Activated CD4-positive, alpha-beta T cell treated with anti-CD3 and anti-CD28 coated beads, Interleukin-2, amount 50 U/mL, for 1 hour (primary cell): ENCODE data around the gene FGD5.
"Not testable (repeated sequence)": the region's sequence is repeated elsewhere in the genome, so short reads cannot be mapped to it uniquely, and the experiment has no call there.

Experiments
- DNase-seq: peaks from one replicate; pipeline ENCODE4 v3.0.0-alpha.2; 2020

FGD5 gene

DNA sequence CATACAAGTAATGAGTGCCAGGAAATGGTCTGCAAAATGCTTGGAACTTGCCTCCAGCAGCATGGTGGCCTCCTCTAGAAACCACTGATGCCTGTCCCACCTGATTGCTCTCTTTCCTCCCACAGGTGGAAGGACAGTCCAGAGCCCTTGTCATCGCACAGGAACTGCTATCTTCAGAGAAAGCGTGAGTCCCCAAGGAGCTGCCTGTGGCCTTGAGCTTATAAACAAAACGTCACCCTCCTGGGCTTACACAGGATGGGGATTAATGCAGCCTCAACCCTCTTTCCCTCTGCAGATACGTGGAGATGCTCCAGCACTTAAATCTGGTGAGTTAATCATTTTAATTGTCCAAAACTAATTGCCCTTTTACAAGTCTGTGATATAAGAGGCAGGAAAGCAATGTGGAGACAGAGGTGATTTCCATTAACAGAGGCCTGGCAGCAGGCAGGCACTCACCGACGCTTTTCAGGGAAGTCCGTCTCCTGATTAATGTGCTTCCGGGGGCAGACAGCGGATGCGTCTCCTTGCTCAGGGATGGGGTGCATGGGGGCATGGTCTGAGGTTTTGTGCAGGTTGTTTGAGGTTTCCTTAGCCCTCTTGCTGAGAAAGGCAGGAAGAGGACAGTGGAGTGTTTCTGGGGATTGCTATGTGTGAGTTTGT is 61.8 kb downstream of the FGD5 start:
- DNase-seq = no peak

DNA sequence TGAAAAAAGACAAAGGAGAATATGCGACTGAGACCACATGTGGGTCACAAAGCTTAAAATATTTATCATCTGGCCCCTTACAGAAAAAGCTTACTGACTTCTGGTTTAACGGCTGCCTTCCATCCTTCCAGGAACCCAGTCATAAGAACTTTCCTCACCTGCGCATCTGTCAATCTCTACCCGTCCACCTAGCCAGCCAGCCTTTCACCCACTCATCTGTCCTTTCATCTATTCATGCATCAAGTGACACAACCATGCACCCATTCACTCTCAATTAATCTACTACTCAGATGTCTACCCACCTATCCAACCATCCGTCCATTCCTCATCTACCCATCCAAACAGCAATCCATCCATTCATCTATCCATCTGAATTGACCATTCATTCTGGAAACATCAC is 64.5 kb downstream of the FGD5 start:
- no peak for DNase-seq

DNA sequence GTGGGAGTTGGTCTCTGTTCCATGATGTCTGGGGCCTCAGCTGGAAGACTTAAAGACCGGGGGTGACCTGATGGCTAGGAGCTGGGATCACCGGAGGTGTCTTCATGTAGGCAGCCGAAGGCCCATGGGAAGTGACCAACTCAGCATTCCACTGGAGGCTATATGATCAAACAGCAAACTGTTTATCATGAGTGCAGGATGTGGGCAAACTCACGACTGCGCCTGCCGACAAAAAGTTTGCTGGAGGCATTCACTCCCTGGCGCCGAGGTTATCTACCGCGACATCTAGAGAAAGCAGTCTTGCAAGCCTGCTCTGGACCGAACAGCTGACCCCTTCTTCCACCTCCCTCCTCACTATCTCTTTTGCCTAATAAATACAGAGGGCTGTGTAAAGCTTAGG is 65.9 kb downstream of the FGD5 start:
- no peak for DNase-seq

DNA sequence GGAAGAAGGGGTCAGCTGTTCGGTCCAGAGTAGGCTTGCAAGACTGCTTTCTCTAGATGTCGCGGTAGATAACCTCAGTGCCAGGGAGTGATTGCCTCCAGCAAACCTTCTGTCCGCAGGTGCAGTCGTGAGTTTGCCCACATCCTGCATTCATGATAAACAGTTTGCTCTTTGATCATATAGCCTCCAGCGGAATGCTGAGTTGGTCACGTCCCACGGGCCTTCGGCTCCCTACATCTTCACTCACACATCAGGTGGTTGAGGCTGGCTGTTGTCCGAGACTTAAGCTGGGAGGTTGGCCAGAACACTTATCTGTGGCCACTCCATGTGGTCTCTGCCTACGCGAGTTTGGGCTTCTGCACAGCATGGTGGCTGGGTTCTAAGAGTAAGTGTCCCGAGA is 66.5 kb downstream of the FGD5 start:
- peak; percentile 7 for DNase-seq

DNA sequence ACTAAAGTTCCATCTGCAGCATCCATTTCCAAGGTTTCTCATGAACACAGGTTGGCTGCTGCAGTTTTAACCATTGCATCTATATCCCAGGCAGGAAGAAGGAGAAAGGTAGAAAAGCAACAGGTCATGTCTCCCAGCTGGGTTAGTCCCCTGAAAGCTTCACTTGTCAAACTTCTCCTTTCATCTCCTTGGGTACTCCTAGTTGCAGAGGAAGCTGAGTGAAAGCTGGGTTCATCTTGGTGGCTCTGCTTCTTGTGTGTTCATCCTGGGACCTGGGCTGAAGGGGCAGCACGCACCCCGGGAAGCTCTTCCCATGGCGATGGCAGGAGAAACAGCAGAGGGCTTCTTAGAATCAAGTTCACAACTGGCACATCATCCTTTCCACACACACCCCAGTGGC is 67.3 kb downstream of the FGD5 start:
- no peak for DNase-seq

DNA sequence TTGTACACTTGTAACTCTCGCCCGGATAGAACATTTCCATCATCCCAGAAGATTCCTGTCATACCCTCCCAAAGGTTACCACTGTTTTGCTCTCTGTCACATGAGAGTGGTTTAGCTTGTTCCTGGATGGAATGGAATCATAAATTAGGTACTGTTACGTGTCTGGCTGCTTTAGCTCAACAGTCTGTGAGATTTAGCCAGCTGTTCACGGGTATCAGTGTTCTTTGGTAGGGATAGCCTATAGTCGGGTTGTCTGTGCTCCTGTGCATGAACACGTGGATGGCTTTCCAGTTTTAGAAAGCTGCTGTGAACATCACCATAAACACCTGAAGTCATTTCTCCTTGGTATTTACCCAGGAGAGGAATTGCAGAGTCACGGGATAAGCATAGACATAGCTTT is 70.4 kb downstream of the FGD5 start:
- DNase-seq = no peak

DNA sequence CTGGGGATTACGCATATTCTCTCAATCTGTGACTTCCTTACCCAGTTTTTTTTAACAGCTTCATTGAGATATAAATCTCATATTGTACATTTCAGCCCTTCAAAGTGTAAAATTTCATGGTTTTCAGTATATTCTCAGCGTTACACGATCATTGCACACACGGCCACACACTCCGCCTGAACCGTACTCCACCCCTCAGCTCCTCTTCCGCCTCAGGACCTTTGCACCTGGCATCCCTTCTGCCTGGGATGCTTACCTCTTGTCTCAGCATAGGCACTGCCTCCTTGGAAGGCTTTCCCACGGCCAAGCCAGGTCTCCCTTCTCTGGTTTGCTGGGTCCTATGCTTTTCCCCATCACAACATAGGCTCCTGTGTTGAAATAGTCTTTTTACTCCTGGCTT is 71.2 kb downstream of the FGD5 start:
- no peak for DNase-seq

DNA sequence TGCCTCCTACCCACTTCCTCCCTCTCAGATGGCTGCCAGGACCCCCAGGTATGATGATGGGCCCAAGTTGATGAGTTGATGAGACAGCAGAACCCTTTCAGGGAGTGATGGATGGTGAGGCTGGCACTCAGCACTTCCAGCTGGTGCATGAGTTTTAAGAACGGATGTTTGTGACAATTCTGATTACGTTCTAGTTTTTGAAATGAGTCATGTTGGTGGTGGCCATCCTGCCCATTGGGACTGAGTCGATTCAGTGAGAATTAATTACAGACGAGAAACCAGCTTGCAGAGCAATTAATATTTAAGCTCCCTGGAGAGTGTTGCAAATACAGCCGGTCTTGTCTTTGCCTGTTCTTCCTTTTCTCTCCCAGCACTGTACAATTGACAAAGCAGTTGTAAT is 71.7 kb downstream of the FGD5 start:
- DNase-seq = no peak

DNA sequence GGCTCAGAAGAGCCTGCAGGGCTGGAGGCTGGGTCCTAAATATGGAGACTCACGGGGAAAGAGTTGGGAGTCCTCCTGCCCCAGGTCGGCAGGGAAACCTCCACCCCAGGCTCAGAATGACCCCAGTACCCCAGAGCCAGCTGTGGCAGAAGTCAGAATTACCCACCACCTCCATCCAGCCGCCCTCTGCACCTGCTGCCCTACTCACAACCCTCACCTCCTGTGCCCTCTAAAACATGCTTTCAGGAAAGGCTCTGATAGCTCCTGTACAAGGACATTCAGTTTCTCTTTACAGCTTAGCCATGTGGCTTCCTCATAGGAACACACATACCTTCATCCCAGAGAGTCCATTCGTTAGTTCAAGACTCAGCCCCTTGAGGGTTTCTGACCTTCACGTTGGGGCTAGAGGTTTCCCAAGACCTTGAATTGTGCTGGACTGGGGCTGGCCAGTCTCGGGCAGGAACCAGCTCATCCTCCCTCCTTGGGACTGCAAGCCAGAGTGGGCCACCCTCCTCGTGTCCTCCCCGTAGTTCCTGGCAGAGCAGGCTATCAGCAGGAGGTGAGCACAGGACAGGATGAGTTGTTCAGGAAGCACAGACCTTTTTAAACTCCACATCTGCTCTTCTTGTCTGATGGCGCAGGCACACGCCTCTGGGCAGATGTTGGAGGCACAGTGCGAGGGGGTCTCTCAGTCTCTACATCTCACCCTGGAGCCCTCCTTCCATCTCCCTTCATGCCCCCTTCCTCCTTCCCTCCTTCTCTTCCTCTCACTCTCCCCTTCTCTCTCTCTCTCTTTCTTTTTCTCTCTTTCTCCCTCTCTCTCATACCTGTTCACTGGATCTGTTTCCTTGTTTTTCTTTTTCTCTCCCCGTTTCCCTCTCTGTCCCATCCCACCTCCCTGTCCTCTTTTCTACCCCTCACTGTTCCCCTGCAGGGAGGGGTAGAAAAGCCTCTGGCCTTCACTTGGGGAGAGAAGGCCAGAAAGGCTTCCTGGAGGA is 72.7 kb downstream of the FGD5 start:
- DNase-seq = no peak

DNA sequence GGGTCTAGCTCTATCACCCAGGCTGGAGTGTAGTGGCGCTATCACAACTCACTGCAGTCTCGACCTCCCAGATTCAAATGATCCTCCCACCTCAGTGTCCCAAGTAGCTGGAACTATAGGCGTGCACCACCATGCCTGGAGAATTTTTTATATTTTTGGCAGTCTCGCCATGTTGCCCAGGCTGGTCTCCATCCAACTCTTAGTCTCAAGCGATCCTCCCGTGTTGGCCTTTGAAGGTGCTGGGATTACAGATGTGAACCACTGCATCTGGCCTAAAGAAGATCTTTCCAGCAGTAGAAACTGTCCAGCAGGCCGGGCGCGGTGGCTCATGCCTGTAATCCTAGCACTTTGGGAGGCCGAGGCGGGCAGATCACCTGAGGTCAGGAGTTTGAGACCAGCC is 73.5 kb downstream of the FGD5 start:
- DNase-seq = no peak

DNA sequence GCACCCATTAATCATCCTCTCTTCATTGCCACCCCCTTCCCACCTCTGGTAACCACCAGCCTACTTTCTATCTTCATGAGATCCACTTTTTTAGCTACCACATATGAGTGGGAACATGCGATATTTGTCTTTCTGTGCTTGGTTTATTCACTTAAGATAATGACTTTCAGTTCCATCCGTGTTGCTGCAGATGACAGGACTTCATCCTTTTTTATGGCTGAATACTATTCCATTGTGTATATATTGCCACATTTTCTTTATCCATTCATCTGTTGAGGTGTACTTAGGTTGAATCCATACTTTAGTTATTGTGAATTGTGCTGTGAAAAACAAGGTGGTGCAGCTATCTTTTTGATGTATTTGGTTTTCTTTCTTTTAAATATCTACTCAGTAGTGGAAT is 75.3 kb downstream of the FGD5 start:
- no peak for DNase-seq

DNA sequence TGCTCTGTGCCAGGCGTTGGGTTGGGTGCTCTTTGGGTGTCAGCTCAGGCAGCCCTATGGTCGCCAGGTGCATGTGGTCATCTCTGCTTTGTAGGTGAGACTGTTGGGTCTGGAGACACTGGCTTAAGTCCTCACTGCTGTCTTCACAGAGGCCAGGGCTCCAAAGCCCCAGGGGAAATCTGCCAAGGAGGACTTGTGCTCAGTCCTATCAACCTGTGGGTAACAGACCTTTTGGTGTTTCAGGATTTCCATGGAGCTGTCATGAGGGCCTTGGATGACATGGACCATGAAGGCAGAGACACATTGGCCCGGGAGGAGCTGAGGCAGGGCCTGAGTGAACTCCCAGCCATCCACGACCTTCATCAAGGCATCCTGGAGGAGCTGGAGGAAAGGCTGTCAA is 78.5 kb downstream of the FGD5 start:
- DNase-seq = no peak

DNA sequence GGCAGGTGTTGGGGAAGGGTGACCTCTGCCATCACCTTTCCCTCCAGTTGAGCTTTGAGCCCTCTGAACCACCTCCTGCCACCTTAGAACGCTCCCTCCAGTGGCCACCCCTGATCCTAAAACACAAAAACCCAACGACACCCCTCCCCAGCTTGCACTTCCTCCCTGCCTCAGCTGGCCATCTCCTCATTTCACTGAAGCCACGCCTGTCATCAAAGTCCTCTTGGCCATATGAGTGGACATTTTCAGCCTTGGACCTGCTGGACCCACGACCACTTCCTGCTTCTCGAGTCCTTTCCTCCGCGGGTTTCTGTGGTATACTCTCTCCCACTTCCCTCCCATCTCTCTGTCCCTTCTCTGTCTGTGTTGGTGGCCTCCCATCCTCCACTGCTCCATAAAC is 80.2 kb downstream of the FGD5 start:
- no peak for DNase-seq

DNA sequence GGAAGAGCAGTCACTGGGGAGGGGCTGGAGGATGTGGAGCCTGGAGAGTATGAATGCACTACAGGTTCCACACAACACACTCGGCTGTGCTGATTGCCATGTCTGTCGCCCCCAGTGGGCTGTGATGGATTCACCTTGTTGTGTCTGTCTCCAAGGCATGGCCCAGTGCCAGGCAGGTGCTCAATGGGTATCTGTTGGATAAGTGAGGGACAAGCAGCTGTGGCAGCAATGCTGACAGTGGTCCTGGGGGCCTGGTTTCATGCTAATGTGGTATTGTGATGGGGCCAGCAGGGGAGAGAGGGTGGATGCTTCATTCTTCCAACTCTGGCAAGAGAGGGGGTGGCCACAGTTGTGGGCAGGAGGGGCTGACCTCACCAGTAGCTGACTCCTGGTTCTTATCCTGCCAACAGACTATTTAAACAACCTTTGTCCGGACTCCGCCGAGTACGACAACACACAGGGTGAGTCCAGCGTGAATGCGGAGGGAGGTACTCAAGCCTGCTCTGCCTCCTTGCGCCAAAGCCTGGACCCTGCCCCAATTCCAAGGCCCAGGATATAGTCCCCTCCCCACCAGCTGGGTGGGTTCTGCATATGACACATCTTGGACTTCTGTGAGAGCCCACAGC is 81.3 kb downstream of the FGD5 start:
- no peak for DNase-seq

DNA sequence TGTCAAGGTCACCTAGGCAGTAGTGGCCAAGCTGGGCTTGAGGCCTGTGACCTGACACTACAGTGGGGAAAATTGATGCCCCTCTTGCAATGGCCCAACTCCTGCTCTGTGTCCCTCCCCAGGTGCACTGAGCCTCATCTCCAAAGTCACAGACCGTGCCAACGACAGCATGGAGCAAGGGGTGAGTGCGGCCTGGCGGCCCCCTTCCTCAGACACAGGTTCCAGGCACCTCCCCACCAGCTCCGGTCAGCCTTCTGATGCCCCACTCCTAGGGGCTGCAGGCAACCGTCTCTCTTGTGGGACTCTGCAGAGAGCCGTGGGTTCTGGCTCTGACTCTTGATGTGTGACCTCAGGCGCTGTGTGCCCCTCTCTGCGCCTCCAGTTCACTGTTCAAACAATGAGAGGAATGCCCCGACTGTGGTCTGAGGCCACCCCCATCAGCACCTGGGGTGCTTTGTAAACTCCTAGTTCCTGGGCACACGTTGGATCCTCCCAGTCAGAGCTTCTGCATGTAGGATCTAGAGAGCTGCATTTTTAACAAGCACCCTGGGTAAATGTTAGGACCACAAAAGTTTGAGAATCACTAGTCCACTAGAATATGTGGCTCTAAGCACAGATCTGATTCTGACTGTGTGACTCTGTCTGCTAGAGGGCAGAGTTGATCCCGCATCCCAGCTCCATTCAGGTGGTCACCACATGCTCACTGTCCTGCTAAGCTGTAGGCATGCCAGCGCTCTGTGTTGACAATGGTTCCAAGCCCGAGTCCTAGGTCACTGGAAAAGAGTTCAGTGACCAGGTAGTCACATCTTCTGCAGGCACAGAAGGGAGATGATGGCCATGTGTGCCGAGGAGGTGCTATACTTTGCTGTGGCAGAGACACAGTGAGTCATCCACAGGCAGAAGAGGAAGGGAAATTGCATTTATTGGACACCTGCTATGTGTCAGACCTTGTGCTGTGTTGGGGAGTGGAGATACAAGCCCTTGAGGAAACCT is 82.4 kb downstream of the FGD5 start:
- no peak for DNase-seq

DNA sequence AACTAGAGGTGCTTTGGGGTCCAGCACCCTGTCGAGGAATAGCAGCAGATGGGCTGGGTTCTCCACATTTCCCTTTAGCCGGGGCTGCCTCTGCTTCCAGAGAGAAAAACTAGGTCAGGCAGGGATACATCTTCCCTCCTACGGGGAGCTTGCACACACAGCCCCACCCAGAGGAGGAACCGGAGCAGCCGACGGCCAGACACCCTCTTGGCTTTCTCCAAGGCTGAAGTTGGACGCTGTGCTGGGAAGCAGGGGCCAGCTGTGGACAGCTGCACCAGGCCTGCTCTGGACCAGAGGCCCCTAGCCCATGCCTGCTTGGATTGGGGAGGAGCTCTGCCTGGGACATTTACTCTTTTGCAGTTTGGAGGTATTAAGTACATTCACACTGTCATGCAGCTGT is 84.0 kb downstream of the FGD5 start:
- DNase-seq = no peak

DNA sequence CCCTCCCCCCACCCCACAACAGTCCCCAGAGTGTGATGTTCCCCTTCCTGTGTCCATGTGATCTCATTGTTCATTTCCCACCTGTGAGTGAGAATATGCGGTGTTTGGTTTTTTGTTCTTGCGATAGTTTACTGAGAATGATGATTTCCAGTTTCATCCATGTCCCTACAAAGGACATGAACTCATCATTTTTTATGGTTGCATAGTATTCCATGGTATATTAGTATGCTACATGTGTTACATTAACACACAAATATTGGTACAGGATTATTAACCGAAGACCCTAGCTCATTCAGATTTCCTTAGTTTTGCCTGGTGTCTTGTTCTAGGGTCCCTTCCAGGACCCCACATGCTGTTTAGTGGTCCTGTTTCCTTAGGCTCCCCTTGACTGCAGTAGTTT is 84.7 kb downstream of the FGD5 start:
- not testable (repeated sequence) for DNase-seq

DNA sequence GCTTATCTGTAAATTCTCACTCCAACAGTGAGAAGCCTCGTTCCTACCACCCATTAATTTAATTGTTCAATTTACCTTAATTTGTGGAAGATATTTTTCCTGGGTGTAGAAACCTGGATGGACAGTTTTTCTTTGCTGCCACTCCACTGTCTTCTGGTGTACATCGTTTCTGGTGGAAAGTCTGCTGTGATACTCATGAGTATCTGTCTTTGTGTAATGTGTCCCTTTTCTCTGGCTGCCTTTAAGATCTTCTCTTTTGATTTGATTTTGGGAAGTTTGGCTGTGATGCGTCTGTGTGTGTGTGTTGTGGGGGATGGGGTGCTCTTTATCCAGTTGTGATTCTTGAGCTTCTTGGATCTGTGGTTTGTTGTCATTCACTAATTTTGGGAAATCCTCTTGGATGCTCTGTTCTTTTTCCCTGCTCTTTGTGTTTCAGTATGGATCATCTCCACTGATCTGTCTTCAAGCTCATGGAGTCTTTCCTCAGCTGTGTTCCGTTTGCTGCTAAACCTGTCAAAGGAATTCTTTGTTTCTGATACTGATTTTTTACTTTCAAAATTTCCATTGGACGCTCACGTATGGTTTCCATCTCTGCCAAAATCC is 86.4 kb downstream of the FGD5 start:
- no peak for DNase-seq

DNA sequence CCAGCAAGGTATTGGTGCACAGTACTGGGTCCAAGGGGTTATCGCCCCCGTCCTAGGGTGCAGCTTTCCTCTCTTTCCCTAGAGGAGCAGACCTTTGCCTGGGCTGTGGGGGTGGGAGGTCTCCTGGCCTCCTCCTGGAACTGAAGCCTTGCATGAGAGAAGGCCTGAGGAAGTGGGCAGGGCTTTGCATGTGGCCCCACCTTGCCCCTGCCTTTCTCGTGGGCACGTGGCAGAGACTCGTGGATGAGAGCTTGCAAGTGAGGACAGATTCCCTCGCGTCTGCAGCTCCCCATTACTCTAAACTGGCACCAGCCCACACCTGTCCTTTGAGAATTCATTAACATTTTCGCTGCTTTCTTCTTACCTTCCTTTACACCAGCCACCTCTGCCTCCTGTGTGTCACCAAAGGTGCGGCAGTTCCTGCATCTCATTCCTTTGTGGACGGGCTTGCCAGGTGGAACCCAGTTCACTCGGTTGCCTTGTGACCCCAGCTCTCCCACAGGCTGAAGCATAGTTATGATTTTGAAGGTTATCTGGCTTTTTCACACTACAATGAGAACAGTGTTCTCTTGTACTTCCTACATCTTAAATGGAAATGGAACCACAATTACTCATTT is 87.7 kb downstream of the FGD5 start:
- no peak for DNase-seq

DNA sequence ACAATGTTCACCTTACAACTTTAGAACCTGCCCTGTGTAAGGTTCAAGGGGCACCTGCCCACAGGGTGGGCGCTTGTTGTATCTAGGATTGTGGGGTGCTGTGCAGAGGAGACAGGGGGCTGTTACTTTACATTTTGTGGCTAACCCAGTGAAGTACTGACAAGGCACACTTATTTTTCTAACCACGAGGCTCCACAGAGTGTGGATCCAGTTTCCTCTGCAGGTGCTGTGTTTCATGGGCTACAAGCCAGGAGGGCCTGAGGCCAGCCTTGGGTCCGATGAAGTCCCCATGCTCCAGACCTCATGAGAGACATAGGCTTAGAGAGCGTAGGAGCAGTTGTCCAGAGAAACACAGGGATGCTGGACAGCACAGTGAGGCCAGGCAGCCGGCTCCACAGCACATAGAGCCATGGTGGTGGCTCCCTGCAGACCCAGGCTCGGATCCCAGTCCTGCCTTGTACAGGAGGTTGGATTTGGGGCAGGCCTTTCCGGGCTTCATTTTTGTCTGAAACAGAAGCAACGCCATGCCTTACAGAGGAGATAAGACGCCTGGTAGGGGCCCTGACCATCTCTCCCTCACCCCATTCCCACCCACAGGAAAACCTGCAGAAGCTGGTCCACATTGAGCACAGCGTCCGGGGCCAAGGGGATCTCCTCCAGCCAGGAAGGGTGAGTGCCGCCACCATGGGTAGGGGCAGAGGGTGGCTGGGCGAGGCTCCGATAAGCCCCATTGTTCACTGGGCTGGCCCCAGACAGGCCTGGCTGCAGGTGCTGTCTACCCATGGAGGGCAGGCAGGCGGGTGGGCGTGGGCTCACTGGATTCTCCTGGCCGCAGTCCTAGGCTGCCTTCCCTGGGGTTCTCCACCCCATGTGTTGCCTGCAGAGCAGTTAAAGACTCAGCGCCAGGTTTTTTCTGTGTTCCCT is 88.5 kb downstream of the FGD5 start:
- DNase-seq = no peak

DNA sequence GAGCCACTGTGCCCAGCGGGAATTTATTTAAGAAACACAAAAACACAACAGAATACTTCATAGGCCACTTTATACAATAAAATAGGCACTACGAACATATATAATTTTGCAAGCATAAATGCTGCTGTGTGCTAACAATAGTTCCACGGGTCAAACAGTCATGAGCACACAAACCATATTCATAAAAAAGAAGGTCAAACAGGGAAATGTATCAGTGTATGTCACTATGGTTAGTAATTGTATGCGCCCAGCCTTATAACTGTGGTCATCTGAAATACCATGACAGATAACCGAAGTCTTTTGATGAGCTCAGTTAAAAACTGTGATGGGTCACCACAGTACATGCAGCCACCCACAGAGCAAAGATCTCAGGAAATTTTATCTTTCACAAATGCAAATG is 90.5 kb downstream of the FGD5 start:
- no peak for DNase-seq
